Embryonic facial prominence (tissue), 1 donor: ENCODE data around the gene MAZ.
"Not testable (repeated sequence)": the region's sequence is repeated elsewhere in the genome, so short reads cannot be mapped to it uniquely, and the experiment has no call there.

Experiments
- DNase-seq: peaks from one replicate; pipeline ENCODE4 v3.0.0-alpha.2; 2016; ENCODE audit errors: extremely low spot score

MAZ gene

GRCh38 chr16:29784901-29785500 lies 21.3 kb upstream of the MAZ start:
- no peak for DNase-seq

- not testable (repeated sequence) for DNase-seq
These were observed 19.2 kb upstream of the MAZ start for GRCh38 chr16:29787155-29787554.

DNA sequence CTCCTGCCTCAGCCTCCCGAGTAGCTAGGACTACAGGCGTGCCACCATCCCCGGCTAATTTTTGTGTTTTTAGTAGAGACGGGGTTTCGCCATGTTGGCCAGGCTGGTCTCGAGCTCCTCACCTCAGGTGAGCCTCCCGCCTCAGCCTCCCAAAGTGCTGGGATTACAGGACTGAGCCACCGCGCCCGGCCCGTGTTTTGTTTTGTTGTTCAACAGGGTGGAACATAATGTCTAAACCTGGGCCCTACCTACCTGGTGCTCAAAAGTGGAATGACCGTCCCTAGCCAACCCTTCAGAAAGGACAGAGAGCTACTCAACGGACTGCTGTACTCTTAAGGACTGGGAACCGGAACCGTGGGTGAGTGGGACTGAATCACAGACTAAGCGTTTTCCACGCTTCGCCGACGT lies 16.6 kb upstream of the MAZ start:
- DNase-seq = no peak

GRCh38 chr16:29790183-29790948 lies 16.0 kb upstream of the MAZ start, which contains the start of gene KIF22:
TSS of gene KIF22 (plus strand) at chr16:29790751. CDS start at chr16:29790760, 9 bp downstream.
- DNase-seq = peak; percentile 96

- no peak for DNase-seq
These were observed 15.1 kb upstream of the MAZ start for GRCh38 chr16:29790949-29791844.

GRCh38 chr16:29791845-29792807 lies 14.2 kb upstream of the MAZ start:
- DNase-seq = no peak

DNA sequence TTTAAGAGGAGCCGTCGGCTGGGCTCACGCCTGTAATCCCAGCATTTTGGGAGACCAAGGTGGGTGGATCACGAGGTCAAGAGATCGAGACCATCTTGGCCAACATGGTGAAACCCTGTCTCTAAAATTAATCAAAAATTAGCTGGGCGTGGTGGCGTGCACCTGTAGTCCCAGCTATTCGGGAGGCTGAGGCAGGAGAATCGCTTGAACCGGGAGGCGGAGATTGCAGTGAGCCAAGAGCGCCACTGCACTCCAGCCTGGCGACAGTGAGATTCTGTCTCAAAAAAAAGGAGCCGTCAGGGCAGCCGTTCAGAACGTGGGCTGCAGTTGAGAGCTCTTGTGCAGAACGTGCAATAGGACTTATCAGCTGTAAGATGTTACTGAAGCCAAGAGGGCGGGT lies 13.2 kb upstream of the MAZ start:
- DNase-seq = not testable (repeated sequence)

DNA sequence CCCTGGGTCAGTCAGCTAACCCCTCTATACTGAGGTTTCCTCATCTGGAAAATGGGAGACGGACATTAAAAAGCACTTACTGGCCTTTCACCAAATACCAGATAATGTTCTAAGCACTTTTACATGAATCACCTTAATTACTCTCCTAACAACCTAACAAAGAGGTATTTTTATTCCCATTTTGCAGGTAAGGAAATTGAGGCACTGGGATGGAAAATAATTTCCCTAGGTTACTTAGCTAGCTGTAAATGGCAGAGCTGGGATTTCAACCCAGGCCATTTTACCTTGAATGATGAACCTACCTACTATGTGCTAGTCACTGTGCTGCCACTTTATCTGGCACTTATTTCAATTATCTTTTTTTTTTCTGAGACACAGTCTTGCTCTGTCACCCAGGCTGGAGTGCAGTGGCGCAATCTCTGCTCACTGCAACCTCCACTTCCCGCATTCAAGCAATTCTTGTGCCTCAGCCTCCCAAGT lies 12.1 kb upstream of the MAZ start:
- DNase-seq = no peak

GRCh38 chr16:29802416-29802935 lies 3.9 kb upstream of the MAZ start:
- DNase-seq = no peak

DNA sequence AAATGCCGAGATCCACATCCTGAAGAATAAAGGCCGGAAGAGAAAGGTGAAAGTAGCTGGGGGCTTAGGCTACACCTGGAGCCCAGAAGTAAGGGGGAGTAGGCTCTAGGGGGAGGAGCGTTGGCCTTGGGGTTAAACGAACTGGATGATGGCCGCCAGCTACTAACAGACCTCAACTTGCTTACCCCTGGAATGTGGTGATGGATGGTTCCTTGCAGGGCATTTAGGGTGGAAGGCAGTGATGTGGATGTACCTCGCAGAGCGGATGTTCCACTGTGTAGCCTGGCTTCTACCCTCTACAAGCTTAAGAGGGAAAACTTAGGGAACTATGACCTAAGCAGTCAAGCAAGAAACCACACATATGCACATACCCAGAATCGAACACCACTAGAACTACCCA lies 2.3 kb upstream of the MAZ start:
- DNase-seq = no peak

DNA sequence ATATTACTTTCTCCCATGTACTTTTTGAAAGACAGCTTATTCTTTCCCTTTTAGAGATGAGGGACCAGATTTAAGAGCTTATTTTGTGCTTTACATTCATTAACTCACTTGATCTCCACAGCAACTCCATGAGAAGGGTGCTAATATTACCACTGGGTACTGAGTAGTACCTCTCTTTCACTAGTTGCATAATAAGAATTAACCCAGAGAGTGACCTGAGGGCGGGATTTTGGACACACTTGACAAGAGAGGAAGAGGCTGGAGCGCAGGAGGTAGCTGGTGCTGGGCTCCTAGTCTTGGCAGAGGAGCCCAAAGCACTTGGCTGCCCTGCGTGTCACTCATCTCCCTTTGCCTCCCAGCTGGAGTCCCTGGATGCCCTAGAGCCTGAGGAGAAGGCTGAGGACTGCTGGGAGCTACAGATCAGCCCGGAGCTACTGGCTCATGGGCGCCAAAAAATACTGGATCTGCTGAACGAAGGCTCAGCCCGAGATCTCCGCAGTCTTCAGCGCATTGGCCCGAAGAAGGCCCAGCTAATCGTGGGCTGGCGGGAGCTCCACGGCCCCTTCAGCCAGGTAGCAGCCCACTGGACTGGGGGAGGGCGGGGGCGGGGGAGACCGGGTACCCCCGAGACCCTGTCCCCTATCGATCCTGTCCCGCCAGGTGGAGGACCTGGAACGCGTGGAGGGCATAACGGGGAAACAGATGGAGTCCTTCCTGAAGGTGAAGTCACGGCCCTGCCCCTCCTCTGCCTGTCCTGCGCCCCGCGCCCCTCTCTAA lies 1.7 kb upstream of the MAZ start:
- DNase-seq = no peak

DNA sequence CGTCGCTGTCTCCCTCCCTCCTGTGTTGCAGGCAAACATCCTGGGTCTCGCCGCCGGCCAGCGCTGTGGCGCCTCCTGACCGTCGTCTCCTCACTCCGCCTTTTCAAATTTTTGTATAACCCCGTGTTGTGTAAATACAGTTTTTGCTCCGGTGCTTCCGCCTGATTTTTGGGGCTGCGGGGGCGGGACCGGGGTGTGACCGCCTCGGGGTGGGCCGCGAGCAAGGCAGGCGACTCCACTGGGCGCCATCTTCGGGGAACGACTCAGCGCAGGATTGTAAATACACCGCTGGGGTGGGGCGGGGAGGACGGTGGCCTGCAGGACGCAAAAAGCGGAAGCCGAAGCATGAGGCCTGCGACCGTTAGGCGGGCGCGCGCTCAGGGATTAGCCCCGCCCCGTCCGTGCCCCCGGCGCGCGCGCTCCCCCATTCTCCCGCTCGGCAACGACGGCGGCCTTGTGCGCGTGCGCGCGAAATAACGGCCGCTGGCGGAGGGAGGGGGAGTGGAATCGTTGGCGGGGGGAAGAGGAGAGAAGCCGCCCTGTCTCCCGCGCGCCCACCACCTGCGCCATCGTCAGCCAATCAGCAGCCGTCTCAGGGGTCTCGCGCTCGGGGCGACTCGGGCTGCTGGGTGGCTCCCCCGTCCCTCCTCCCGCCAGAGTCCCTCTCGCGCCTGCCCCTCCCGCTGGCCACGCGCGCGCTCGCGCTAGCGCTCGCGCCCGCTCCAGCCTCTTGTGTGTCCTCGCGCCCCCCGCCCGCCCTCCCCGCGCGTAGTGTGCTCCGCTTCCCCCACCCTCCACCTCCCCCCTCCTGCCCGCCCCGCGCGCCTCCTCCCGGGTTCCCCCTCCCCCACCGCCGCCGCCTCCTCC lies 864 bp upstream of the MAZ start:
- DNase-seq = peak; percentile 96

GRCh38 chr16:29806641-29807425 lies 504 bp downstream of the MAZ start:
- DNase-seq = no peak

DNA sequence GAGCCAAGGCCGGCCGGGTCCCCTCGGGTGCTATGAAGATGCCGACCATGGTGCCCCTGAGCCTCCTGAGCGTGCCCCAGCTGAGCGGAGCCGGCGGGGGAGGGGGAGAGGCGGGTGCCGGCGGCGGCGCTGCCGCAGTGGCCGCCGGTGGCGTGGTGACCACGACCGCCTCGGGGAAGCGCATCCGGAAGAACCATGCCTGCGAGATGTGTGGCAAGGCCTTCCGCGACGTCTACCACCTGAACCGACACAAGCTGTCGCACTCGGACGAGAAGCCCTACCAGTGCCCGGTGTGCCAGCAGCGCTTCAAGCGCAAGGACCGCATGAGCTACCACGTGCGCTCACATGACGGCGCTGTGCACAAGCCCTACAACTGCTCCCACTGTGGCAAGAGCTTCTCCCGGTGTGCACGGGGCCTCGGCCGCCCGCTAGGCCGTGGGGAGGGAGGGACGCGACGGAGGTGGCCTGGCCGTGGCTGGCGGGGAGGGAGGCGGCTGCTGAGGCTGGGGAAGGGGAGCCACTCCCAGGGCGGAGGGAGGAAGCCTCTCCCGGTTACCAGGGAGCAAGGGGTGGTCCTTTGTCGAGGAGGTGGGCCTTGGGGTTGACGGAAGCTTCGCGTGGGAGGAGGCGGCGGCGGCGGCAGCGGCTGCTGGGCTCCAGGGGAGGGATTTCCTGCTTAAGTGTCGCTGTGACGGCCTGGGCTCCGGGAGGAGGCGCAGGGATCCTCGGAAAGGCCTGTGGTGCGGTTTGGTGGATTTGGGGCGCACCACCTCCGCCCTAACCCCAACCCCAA lies 1.3 kb downstream of the MAZ start:
- no peak for DNase-seq

DNA sequence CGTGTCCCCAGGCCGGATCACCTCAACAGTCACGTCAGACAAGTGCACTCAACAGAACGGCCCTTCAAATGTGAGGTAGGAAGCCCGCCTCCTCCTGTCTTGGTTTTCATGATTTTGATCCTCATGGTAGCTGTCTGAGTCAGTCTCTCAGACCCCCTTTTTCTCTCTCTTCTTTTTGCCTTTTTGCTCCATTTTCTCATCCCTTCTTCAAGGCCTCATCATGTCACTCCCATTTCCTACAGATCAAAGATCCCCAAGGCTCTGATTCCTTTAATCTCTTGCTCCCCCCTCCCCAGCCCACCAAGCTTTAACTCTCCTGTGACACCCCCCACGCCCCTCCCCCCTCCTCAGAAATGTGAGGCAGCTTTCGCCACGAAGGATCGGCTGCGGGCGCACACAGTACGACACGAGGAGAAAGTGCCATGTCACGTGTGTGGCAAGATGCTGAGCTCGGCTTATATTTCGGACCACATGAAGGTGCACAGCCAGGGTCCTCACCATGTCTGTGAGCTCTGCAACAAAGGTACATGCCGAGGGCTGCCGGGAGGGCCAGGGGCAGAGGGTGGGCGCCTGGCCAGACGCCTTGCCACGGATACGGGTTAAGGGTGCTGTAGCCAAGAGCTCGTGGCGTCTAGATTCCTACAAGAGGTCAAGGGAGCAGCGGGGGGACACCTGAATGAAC lies 2.0 kb downstream of the MAZ start:
- no peak for DNase-seq

- no peak for DNase-seq
These were observed 2.9 kb downstream of the MAZ start for GRCh38 chr16:29809031-29809747.
